NCI-H2081 treated with DMSO at 0.1 percent for 48 hours (cell line): ENCODE measurements around the gene BMAL1.
"Not testable (repeated sequence)": the region's sequence is repeated elsewhere in the genome, so short reads cannot be mapped to it uniquely, and the experiment has no call there.

Source experiments
- DNase-seq: peaks from one replicate; lab custom pipeline; 2025; lab: John Stamatoyannopoulos, UW

Gene BMAL1

DNA sequence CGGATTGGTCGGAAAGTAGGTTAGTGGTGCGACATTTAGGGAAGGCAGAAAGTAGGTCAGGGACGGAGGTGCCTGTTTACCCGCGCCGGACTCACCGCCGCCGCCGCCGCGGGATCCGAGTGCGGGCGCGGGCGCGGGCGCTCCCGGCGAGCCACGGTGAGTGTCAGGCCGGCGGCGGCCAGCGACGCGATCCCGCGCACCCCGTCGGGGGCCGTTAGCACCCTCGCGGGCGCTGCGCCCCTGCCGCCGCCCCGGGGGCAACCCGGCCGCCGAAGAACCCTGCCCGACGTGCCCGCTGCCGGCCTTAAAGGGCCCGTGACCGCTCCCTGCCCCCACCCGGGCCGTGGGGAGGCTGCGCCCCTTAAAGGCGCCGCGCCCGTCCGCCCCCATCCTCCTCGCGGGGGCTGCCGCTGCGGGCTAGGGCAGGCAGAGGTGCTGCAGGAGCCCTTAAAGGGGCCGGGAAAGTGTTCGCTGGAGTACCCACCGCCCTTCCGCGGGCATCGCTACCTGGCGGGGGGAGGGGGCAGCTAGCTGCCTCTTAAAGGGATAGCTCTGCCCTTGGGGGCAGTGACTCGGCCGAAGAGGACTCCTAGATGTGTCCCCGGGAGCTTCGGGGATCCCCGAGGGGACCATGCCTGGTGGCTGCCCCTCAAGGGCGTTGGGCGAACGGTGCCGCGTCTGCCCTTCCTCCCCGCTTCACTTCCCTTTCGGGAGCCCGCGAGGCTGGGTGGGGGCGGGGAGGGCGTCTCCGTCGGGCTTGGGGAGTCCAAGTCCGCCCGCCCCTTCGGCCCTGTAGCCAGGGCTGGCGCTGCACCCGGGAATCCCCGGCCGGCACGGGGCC is at the start of gene BMAL1:
BMAL1 (plus strand) TSS at position 23 of the 841 bp plus-strand sequence. CDS start 76,519 bp downstream, outside the sequence.
- no peak for DNase-seq

DNA sequence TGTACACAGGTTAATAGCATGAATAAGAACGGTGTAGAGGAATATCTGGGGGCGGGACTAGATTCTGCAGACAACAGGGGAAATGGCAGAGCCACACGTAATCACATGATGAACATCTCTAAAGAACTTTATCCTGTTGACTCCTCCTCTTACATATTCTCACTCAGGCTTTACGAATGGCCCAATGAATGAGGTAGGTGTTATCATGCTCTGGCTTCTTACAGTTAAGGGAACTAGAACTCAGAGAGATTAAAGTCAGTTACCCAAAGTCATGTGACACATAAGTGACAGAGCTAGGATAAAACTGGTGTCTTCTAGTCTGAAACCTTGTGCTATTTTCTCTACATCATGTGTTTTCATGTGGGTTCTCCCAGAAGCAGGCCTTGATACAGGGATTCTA is 49.0 kb upstream of the BMAL1 start:
- DNase-seq = no peak

DNA sequence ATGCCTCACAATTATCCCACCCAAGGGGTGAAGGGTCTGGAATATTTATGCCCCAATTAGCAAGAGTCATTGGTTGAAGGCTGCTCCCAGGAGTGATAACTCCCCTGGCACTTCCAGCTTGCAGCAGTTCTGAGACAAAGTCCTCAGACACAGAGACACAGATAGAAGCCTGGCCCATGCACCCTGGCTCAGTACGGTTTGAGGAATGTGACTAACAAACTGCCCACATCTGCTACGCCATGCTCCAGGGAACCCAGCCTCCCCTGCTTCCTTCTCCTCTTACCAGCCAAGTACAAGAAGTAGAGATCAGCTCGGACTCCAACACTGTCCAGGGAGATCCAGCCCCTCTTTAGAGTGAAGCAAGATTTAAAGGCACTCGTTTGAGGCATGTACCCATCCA is 48.5 kb upstream of the BMAL1 start:
- no peak for DNase-seq

DNA sequence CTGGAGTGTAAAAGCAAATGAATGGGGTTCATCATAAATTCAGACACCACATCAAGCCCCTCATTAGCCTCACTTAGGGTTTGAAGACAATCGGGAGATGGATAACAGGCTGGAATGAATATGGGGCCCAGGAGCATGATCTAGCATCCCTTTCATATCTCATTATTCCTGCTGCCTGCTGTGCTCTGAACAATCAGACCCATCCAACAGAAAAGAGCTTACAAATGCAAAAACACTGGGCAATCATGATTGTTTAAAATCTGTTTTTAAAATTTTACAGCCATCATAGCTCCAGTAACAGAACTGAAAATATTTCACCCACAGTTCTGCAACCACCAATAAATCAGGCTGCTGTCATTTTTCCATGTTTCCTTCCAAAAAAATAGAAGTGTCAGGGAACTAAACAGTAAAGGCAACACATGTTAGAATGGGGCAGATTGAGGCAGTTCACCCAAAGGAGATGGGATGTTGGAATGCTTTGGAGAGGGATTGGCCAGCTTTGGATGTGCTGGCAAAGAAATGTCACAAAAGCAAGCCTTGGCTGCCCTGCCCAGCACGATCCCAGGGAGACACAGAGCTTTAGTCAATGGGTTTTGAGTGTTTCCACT is 47.8 kb upstream of the BMAL1 start:
- DNase-seq = no peak

DNA sequence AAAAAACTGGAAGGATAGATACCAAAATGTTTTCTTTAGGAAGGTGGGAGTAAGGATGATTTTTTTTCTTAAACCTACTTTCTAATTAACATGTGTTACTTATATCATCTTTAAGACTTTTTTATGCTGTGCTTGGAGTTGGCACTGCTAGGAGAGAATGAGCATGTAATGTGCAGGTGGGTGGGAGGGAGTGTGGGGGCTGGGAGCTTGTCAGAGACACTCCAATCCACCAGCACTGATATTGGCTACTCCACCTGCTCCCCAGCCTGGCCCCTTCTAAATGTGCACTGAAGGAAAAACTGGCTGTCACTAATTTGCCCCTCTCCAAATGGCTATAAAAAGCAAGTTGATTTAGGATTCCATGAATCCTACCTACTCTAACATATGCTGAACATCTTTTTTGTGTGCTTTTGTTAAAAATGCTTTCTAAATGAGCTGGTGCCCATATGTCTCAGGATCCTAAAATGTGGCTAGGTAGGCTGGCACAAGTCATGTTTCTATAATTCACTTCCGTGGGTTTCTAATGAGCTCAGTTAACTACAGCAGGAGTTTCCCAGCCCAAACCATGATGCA is 44.3 kb upstream of the BMAL1 start:
- no peak for DNase-seq

DNA sequence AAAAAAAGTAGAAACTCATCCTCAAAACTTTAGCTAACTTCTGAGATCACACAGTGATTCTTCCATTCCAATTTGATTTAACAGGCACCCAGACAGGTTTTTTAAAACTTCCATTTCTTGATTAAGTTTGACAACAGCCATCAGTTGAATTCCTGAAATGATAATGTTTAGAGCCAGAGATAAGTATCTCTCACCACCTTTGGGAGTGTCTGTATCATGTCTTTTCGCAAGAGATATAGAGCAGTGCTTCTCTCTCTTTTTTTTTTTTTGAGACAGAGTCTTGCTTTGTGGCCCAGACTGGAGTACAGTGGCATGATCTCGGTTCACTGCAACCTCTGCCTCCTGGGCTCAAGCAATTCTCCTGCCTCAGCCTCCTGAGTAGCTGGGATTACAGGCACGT is 41.7 kb upstream of the BMAL1 start:
- no peak for DNase-seq

DNA sequence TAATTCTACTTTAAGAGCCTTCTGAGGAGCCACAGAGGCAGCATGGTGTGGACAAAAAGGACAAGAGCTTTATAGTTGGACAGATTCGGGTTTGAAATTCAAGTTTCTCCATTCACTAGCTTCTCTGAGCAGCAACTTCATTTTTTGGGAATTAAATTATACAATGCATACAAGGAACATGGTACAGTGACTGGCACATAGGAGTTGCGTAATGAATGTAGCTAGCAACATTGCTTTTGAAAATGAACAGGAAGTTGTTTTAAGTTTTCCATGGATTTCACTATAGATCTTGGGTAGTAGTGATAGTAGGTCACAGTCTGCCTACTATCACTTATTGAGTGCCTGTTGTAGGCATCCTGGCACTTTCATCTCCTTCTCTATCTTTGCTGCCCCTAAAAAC is 41.0 kb upstream of the BMAL1 start:
- DNase-seq = no peak

DNA sequence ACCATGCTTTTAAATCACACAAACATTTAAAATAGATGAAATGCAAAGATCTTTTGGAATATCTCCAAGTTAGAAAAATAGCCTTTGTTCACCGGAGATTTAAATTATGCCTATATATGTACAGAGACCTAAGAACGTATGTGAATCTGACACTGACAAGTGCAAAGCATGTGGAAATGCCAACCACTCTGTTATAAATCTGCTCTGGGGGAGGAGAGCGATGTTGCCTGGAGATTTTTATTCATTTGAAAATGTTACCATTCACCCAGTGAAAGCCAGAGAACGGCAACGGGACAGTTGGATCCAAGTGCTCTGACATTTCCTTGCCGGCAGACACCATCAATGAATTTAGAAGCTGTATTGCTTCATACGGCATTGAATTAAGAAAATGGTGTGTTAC is 39.8 kb upstream of the BMAL1 start:
- DNase-seq = no peak

DNA sequence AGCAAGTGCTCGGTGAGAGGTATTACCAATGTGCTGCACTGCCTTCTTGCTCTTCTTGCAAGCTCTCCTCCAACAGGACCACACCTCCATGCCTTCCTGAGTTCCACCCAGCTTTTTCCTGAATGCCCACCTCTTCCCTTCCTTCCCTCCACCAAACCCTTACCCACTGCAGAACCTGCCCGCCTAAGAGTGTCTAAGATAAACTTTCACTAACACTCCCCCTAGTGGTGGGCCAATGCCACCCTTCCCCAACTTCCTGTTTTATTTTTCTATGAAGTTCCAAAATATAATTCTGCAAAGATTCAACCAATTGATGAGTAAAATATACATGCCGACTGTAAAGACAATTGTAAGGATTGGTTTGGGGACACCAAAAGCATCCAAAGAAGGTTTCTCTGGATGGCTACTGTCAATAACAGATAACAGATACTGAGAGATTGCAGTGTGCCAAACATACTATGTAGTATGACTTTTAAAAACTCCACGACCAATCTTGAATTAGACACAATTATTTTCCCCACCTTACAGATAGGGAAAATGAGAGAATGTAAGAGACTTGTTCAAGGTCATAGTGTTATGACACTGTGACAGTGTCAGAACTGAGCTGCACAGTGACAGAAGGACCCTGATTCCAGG is 38.6 kb upstream of the BMAL1 start:
- no peak for DNase-seq

DNA sequence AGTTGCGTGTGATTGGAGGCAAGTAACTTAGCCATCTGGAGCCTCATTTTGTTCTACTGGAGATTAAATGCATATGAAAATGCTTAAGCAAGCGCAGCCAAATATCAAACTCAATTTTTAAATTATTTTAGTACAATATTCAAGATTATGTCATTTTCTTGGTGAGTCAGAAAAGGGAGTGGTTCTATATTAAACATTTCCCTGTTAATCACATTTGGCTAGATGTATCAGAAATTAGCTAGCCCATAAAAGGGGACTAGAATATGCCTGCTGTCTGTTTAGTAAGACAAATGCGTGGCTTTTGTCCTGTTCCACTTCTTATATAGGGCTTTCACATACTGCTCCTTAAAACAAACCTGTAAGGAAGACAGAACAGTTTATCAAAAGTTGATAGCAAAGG is 35.0 kb upstream of the BMAL1 start:
- no peak for DNase-seq

DNA sequence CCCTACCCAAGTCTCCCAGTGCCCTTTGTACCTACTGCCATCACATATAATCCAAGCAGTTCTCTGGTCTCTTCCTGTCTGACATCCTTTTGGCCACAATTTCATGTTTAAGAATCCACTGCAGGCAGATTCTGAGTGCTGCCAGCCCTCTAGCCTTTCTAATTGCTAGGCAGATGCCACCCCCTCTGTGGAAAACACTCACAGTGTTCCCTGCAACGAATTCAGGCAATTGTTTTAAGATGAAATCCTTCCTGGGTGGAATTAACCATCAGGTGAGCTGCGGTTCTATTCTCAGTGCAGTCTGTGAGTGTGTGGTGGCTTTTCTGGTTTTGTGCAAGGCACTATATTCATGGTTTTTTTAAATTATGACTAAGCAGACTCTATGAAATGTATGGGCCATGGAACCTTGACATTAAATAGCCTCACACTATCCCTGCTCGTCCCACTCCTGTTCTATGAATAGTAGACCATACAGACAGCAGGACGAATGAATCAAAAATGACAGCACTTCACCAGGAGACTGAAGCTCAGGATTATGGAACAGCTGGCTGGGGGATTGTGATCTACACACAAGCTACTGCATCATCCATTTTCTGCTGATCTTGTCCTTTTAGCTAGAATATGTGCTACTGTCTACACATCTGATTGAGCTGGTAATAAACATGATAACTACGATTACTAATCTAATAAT is 29.8 kb upstream of the BMAL1 start:
- no peak for DNase-seq

DNA sequence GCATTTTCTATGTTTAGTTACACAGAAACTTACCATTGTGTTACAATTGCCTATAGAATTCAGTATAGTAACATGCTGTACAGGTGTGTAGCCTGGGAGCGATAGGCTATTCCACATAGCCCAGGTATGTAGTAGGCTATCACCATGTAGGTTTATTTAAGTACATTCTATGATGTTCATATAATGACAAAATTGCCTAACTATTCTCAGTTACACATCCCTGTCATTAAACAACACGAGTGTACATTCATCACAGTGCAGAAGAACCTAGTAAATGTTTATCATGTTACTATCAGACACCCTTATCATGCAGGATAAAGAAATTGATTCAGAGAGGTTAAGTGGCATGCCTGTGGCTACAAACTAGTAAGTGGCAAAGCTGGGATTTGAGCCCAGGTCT is 28.4 kb upstream of the BMAL1 start:
- no peak for DNase-seq

DNA sequence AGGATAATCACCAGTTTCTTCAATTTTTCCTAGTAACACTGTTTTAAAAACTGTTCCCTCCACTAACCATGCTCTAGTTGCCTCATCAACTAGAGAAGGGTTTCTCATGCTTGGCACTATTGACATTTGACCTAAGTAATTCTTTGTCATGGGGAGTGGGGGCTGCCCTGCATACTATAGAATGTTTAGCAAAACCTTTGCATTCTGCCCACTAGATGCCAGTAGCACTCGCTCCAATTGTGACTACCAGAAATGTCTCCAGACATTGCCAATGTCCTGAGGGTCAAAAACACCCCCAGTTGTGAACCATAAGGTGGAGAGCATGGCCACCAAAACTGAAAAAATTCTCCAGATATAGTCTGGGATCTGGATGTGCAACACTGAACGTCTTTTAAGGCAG is 27.6 kb upstream of the BMAL1 start:
- DNase-seq = no peak

DNA sequence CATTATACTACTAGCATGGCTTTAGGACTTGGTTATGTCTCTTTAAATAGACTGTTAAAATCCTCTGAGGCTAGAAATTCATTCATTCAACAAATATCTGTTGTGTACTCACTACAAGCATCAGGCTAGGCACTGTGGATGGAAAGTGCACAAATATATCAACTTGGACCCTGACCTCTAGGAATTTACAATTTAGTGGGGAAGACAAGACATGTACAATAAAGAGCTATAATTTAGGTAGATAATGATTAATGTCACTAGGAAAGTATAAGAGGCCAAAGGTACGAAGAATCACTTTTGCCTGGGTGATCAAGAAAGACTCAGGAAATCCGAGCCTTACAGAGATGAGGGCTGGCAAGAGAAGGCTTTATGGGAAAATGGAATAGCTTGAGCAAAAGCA is 25.6 kb upstream of the BMAL1 start:
- DNase-seq = no peak

DNA sequence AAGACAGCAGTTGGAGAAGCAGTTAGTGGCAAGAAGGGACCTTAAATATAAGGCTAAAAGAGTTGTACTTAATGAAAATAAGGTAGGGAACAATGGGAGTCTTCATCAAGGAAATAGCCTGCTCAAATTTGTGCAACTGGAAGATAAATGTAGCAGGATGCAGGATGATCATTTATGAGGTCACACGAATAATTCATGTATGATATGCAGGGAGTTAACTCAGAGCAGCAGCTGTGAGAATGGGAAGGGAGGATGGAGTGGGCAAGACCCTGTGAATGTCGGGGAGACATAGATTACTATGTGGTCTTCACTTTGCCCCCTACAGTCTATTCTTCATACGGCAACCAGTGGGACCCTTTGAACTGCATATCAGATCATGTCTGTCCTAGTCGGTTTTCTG is 25.2 kb upstream of the BMAL1 start:
- no peak for DNase-seq

DNA sequence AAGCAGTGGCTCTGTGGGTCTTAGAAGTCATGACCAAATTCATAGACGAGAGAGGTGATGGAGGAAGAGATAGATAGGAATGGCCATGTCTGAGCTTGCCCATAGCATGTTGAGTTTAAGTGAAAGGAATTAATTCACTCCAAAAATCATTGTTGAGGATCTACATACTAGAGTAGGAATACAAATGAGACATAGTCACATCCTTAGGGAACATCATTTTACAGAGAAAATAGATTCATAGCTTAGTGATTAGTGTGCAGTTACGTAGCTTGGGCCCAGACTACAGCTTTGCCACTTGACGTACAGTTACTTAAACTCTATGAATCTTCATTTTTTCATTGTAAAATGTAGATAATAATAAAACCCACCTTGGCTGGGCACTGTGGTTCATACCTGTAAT is 21.4 kb upstream of the BMAL1 start:
- DNase-seq = no peak

DNA sequence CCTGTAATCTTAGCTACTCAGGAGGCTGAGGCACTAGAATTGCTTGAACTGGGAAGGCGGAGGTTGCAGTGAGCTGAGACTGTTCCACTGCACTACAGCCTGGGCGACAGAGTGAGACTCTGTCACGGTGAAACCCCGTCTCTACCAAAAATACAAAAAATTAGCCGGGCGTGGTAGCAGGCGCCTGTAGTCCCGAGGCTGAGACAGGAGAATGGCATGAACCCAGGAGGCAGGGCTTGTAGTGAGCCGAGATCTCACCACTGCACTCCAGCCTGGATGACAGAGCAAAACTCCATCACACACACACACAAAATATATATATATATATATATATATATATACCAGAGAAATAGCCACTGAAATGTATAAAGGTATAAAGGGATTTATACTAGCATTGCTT is 19.5 kb upstream of the BMAL1 start:
- DNase-seq = not testable (repeated sequence)

DNA sequence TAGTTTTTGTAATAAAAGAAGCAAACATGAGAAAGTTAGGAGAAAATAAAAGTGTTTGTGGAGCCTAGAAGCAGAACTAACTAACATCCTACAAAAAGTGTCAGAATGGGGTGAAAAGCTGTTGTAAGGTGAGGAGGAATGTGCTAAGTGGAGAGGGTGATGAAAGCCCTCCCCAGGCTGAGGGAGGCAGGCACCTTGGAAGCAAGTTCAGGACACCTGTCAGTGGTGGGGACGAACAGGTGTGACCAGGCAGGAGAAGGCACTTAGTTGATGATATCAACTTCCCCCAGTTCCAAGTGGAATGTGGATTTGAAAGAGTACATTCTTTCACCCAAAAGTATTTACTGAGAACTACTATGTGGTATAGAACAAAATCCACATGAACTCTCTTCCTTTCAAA is 18.7 kb upstream of the BMAL1 start:
- no peak for DNase-seq

DNA sequence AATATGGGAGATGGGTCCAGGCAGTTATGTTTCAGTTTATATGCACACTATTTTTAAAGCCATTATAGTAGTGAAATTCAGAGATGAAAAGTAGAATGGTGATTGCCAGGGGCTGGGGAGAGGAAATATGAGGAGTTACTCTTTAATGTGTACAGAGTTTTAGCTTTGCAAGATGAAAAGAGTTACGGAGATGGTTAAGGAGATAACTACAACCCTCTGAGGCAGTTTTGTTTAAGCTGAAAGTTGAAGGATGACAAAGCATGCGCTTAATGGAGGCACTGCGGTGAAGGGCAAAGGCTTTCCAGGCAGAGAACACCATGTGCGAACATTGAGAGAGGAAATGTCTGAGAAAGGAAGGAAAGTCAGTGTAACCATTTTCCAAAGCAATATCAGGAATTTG is 18.2 kb upstream of the BMAL1 start:
- DNase-seq = no peak

DNA sequence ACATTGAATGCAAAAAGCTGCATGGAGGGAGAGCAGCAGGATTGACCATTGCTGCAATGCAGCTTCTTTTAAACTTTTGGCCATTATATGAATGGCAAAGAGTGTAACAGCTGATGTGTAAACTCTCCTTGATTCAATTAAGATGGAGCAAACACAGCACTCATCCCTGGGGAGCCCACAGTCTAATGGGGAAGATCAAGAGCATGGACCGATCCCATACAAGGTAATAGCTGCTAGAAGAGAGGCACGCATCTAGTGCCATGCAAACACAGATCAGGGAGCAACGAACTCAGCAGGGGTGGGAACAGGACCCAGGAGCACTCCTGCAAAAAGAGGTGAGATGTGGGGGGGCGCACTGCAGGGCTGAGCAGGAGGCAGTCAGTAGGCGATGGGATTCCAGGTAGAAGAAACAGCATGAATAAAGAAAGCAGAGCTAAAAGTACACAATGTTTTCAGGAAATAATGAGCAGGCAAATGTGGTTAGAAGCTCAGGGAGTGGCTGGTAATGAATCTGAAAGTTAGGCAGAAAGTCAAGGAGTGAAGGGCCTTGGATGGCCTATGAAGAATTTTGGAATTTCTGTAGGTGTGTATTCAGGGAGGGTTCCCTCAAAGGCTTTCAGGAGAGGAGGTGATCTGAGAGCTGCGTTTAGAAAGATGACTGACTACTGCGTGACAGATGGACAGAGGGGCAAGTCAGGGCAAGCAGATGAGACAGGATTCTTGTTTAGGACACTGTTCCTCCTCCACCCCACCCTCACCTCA is 17.2 kb upstream of the BMAL1 start:
- DNase-seq = no peak

DNA sequence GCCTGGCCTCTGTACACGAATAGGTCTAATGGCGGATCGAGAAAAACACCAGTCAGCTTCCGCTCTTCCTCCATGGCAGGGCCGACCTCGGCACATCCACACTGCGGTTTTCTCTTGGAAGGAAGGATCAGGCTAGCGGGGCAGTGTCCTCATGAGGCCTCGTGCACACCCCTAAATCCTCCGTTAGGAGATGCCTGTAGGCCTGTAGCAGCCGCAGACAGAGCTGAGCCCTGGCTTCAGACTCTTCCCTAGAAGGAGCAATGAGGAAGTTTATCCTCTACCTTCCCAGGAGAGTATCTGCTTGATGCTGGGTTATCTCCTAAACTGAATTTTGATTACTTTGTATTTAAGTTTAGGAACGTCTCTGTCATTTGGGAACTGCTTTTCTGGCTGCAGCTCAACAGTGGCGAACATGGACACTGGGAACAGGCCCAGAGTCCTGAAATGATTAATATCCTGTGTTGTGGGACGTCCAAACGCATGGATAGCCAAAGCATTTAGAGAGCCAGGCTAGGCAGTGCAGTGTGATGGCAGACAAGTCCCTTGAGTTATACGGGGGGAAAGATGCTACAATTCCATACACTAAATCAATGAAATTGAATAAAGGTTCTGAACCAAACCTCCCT is 16.5 kb upstream of the BMAL1 start:
- DNase-seq = no peak
